IPS DF 4.7 (cell line): ENCODE results near the gene HIC2.
"Not testable (repeated sequence)": the region's sequence is repeated elsewhere in the genome, so short reads cannot be mapped to it uniquely, and the experiment has no call there.

Experiments
- DNase-seq: peaks from one replicate; pipeline ENCODE4 v3.0.0-alpha.2; 2013; ENCODE audit warnings: low spot score; ENCODE audit errors: extremely low read depth

The HIC2 gene

GRCh38 chr22:21450320-21450831 is 33.2 kb downstream of the HIC2 start:
- DNase-seq: no peak

DNA sequence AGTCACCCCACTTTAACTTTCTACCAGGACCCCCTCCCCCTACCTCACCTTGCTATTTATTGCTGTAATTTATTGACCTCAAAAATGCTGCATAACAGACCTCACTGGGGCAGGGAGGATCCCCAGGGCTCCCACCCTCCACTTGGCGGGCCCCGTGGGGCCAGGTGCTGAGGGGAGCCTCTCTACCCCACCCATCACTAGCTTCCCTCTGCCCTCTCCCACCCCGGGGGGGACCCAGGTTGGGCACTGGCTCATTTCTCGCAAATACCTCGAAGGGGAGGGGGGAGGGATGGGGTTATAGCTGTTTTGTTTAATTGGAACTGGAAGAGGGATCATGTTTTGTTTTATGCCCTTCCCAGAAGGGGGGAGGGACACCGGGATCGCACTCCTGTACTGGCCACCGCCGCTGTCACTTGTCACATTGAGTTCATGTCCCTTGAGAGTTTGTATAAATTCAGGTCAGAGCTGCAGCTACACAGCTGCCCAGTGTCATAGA is 33.7 kb downstream of the HIC2 start:
- DNase-seq: no peak

DNA sequence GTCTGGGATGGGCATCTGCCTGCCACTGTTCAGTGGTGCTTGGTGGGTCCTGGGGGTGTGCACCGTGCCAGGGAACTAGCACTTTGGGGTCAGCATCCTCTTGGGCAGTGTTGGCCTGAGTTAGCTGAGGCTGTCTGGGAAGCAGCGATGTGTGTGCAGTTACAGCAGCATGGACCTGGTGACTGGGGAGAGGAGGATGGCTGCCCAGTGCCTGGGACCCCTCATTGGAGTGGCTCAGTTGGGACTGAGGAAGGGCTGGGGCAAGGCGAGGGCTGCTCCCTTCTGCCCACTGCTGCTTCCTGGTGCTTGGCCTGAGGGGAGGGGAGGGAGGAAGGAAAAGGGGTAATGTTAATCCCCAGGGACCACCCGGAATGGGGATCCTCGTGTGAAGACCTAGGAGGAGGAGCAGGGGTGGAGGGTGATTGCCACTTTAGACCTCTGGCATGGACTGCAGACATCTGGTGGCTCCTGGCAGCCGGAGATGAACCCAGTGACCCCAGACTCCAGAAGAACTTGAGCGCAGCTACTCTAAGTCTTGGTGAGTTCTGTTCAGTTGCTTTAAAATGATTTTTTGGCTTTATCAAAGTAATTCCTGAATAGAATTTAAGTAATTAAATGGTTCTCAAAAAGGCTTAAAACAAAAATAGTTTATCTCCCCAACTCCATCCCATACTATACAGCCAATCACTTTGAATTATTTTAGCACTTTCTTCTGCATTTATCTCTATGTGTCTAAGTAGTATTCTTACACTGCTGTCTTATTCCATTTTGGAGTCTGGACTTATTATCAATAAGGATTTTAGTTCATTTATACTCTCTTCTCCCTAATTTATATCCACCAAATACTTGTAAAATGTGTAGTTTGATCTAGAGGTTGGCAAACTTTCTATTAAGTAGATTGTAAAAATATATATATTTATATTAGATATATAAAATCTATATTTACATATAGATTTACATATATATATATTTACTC is 34.7 kb downstream of the HIC2 start:
- DNase-seq: no peak

DNA sequence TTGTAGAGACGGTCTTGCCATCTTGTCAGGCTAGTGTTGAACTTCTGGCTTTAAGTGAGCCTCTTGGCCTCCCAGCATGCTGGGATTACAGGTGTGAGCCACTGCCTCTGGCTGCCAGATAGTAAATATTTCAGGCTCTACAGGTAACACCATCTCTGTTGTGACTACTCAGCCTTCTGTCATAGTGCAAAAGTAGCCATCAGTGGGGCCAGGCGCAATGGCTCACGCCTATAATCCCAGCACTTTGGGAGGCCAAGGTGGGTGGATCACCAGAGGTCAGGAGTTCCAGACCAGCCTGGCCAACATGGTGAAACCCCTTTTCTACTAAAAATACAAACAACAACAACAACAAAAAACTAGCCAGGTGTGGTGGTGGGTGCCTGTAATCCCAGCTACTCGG is 35.5 kb downstream of the HIC2 start:
- not testable (repeated sequence) for DNase-seq

DNA sequence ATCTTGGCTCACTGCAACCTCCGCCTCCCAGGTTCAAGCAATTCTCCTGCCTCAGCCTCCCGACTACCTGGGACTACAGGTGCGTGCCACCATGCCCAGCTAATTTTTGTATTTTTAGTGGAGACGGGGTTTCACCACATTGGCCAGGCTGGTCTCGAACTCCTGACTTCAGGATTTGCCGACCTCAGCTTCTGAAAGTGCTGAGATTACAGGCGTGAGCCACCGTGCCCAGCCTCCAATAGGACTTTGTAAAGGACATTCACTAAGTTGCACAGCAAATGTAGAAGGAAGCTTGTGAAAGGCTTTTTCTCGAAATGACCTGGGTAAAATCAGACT is 37.8 kb downstream of the HIC2 start:
- not testable (repeated sequence) for DNase-seq

DNA sequence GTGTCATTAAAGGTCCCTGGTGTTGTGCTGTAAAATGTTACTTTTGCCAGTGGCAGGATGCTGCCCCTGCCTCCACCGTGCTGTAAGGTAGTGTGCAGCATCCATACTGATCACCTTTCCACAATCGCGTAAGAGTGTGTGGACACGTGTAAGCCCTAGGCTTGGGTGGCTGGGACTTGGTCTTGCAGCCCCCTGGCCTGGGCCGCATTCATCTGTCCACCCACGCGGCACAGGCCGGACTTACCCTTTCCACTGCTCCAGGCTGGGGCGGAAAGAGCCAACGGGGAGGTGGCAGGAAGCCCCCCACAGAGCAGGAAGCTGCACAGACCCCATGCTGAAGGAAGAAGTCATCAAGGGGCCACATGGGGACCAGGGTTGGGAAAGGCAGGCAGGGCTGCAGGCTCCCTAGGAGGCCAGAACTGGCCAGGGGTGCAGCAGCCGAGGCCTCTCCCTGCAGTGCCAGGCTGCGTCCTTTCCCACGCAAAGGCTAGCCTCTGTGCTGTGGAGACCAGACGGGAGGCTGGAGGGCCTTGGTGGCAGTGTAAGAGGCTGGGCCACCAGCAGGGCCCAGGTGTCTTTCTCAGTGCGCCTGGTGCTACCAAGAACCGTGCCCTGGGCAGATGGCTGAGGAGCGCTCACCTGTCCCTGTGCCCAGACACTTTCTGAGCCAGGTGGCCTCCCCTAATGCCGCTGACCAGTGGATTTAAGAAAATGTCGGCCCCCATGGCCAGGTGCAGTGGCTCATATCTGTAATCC is 38.3 kb downstream of the HIC2 start:
- DNase-seq: no peak

GRCh38 chr22:21457023-21457787 is 40.0 kb downstream of the HIC2 start:
- DNase-seq: no peak

- DNase-seq: not testable (repeated sequence)
Measured at GRCh38 chr22:21462672-21463071, 45.5 kb downstream of the HIC2 start.

GRCh38 chr22:21467337-21468193 is 50.4 kb downstream of the HIC2 start, which contains the start of gene TMEM191C:
TSS of gene TMEM191C (plus strand) at chr22:21467387. CDS start at chr22:21467460, 73 bp downstream.
- not testable (repeated sequence) for DNase-seq

GRCh38 chr22:21468194-21469096 is 51.3 kb downstream of the HIC2 start:
- not testable (repeated sequence) for DNase-seq

GRCh38 chr22:21469097-21469994 is 52.2 kb downstream of the HIC2 start:
- not testable (repeated sequence) for DNase-seq

DNA sequence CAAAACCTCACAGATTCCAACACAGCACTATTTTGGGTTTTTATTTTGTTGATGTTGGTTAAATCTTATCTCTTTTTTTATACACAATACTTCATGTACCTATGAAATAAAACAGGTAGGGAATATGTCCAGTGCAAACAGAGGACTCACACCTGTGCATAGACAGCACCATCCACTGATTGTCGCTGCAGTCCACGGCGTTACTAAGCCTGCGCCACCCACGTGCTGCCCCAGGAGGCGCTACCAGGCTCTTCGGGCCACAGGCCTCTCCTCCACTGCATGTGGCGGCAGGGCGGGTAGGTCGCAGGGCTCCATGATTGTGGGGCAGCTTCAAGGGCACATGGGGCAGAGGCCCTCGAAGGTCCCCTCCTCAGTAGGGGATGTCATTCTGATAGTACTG is 55.8 kb downstream of the HIC2 start:
- DNase-seq: not testable (repeated sequence)

- DNase-seq: not testable (repeated sequence)
Measured at GRCh38 chr22:21473664-21474063, 56.5 kb downstream of the HIC2 start.

GRCh38 chr22:21484039-21484438 is 66.9 kb downstream of the HIC2 start:
- not testable (repeated sequence) for DNase-seq

GRCh38 chr22:21487723-21488122 is 70.6 kb downstream of the HIC2 start:
- DNase-seq: not testable (repeated sequence)

- not testable (repeated sequence) for DNase-seq
Measured at GRCh38 chr22:21489149-21489680, 72.0 kb downstream of the HIC2 start.

- DNase-seq: not testable (repeated sequence)
Measured at GRCh38 chr22:21490556-21490955, 73.4 kb downstream of the HIC2 start.

DNA sequence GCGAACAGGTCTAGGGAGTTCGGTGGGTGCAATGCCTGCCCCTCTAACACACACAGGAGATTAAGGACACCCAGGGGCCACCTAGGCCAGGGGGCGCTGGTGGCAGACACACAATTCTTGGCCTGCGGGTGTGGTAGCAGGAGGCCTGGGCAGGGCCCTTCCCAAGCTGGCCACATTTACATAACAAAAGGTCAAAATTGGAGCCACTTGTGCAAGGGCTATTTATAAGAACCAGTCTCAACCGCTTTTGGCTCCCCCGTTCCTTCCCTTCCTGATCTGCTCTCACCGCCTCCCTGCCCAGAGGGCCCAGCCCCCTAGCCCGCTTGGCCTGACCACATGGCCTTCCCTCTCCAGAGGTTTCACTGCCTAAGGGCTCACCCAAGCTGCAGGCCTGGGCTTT is 75.1 kb downstream of the HIC2 start:
- DNase-seq: not testable (repeated sequence)
